ENCODE measurements around the gene SH3RF3.

Gene SH3RF3

GRCh38 chr2:109454304-109454703 lies 325.3 kb downstream of the SH3RF3 start:
- DNase-seq (ENCODE audit: extremely low read depth, low read depth): no peak
- TF ChIP-seq CTCF (IDR thresholded peaks at IDR 0.05; ENCODE audit: low read depth, low read length): no peak

GRCh38 chr2:109454765-109455394 lies 325.9 kb downstream of the SH3RF3 start:
- no peak for TF ChIP-seq CTCF (IDR thresholded peaks at IDR 0.05; ENCODE audit: low read depth, low read length)
- DNase-seq (ENCODE audit: extremely low read depth, low read depth): no peak

GRCh38 chr2:109455731-109456691 lies 327.0 kb downstream of the SH3RF3 start:
- no peak for DNase-seq (ENCODE audit: extremely low read depth, low read depth)
- TF ChIP-seq CTCF (IDR thresholded peaks at IDR 0.05; ENCODE audit: low read depth, low read length): no peak

GRCh38 chr2:109456776-109457175 lies 327.8 kb downstream of the SH3RF3 start:
- no peak for TF ChIP-seq CTCF (IDR thresholded peaks at IDR 0.05; ENCODE audit: low read depth, low read length)
- DNase-seq (ENCODE audit: extremely low read depth, low read depth): no peak

- DNase-seq (ENCODE audit: extremely low read depth, low read depth): no peak
- TF ChIP-seq CTCF (IDR thresholded peaks at IDR 0.05; ENCODE audit: low read depth, low read length): no peak
Observed at GRCh38 chr2:109457366-109457765, 328.4 kb downstream of the SH3RF3 start.

GRCh38 chr2:109457794-109458193 lies 328.8 kb downstream of the SH3RF3 start:
- DNase-seq (ENCODE audit: extremely low read depth, low read depth): no peak
- TF ChIP-seq CTCF (IDR thresholded peaks at IDR 0.05; ENCODE audit: low read depth, low read length): no peak

GRCh38 chr2:109458512-109458911 lies 329.5 kb downstream of the SH3RF3 start:
- no peak for DNase-seq (ENCODE audit: extremely low read depth, low read depth)
- TF ChIP-seq CTCF (IDR thresholded peaks at IDR 0.05; ENCODE audit: low read depth, low read length): no peak

All from AG09319 (cell line).